NCI-H1092 treated with DMSO at 0.1 percent for 48 hours (cell line): ENCODE results near the gene METRNL.
"Not testable (repeated sequence)": the region's sequence is repeated elsewhere in the genome, so short reads cannot be mapped to it uniquely, and the experiment has no call there.

ENCODE experiments used
- DNase-seq: peaks from one replicate; lab custom pipeline; 2025; lab: John Stamatoyannopoulos, UW

Gene METRNL

DNA sequence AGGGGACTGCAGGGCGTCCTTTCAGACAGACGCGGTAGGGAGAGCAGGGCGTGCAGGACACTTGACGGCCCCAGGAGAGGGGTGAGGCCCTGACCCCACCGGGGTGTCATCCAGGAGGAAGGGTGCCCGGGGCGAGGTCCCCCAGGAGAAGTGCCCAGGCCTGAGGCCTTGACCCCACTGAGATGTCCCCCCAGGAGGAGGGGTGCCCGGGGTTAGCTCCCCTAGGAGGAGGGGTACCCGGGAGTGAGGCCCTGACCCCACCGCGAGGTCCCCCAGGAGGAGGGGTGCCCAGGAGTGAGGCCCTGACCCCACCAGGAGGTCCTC lies 27.2 kb upstream of the METRNL start:
- no peak for DNase-seq

DNA sequence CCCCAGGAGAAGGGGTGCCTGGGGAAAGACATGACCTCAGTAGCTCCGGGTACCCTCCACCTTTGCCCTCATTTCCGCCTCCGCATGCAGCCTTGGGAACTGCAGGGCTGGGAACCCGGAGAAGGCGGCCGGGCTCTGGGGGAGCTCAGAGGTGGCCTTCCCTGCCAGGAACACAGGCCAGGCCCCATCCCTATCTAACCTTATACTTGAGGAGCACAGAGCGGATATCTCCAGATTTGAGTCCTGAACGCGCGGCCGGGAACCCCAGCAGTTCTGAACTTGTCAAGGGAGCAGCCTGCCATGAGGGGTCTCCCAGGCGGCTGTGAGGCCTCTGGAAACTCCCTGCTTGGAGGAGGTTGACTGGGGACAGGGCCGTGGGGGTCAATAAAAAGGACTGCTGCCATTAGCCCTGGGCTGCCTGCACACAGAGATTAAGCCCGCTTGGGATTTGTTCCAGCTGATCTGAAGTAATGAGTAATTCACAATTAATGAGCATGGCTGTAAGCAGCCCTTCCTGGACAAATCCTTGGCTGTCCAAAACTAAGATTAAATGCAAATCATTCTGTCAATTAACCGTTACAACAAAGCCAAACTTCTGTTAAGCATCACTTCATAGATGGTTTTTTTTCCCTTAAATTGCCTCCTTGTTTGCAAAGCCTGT lies 26.3 kb upstream of the METRNL start:
- no peak for DNase-seq

DNA sequence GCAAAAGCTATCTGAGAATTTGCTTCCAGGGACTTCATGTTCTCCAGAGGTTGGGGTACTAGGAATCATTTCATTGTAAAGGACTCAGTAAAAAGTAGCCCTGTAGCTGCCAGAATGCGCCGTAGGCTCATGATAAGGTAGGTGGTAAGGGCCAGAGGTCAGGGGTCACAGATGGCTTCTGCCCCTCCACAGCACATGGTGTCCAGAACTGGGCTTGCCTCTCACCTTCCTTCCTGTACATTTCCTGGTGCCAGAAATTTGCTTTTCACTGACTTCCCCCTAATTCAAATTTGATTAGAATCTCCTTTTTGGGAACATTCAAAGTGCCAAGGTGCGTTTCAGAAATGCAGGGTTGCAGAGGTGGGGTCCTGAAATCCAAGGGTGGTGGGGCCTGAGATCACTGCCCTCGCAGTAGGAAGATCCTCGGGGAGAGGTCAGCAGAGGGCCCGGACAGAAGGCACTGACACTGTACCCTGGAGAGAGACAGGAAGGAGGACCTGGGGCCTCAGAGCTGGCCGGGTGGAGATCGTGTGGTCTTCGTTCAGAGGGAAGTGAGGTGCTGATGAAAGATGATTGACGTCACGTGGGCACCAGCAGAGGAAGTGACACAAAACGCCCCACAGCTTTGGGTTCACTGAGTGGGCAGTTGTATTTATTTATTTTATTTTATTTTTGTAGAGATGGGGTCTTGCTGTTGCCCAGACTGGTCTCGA lies 25.5 kb upstream of the METRNL start:
- DNase-seq: no peak

DNA sequence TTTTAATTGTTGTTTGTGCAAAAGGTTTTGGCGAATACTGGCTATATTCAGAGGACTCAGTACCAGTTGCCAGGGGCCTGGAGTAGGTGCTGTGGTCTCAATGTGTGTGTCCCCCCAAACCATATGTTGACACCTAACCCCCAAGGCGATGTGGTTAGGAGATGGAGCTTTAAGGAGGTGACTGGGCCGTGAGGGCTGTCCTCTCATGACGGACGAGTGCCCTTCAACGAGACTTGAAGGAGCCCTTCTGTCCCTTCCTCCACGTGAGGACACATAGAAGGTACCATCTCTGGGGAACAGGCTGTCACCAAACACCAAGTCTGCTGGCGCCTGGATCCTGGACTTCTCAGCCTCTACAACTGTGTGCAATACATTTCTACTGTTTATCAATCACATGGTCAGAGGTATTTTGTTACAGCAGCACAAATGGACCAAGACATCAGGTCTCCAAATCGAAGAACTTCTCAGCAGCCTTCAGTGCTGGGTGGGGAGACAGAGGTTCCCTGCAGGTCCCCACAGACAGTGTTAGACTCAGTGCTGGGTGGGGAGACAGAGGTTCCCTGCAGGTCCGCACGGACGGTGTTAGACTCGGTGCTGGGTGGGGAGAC lies 24.8 kb upstream of the METRNL start:
- DNase-seq: no peak

DNA sequence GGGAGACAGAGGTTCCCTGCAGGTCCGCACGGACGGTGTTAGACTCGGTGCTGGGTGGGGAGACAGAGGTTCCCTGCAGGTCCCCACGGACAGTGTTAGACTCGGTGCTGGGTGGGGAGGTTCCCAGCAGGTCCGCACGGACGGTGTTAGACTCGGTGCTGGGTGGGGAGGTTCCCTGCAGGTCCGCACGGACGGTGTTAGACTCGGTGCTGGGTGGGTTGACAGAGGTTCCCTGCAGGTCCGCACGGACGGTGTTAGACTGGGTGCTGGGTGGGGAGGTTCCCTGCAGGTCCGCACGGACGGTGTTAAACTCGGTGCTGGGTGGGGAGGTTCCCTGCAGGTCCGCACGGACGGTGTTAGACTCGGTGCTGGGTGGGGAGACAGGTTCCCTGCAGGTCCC lies 24.2 kb upstream of the METRNL start:
- not testable (repeated sequence) for DNase-seq

DNA sequence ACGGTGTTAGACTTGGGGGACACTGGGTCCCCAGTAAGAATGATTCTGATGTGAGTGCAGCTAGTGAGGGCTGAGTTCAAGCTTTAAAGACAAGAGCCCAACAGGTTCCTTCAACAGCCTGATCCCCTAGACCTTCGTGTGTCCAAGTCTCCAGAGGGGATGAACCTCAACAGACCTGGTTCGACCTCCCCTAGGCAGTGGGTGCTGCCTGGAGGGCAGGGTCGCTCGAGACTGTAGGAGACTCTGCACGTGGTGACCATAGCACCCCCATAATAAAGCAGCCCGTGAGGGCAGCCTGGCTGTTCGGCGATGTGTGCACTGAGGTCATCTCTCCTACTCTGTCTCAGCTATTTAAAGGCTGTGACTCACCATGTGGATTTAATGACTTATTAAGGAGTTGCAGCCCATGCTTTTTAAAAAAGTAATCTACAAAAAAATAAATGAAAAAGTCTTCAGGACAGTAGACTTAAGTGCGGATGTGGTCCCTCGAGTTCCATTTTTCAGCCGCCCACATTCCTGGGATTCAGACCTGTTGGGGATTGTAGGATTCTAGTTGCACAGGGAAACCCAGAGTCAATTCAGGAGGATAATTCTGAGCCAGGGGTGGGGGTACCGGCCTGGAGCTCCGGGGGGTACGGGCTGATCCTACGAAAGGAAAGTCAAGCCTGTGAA lies 23.4 kb upstream of the METRNL start:
- no peak for DNase-seq

DNA sequence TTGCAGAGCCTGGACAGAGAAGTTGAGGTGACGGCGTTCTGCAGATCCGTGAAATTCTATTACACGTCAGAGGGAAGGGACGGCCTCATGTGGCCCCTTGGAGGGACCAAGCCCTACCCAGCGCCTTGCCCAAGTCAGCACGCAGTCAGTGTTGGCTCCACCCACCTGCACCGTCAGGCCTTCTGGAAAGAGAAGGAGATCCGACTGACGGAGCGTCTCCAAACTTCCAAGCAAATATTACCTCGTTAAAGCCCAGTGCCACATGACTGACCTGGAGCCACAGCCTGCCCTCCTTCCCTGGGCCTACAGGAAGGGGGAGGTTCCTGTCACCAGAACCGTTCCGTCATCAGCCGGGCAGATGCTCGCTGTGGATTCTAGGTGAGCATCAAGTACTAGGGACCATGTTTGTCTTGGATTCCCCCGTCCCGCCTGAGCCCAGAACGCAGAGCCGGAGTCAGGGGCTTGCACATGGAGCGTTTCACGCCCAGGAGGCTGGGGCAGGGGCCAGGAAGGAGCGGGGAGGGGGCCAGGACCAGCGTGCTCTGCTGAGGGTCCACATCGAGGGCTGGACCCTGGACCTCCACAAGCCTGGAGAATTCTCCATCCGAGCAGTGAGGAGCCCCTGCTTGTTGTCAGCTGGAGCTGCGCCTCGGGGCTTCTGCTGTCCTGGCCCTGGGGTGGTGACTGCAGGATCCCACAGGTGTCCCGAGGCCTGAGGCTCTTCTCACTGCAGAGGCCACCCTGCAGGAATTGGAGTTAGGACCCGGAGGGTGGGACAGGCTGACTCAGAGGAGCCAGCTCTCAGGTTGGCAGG lies 22.6 kb upstream of the METRNL start:
- DNase-seq: no peak

DNA sequence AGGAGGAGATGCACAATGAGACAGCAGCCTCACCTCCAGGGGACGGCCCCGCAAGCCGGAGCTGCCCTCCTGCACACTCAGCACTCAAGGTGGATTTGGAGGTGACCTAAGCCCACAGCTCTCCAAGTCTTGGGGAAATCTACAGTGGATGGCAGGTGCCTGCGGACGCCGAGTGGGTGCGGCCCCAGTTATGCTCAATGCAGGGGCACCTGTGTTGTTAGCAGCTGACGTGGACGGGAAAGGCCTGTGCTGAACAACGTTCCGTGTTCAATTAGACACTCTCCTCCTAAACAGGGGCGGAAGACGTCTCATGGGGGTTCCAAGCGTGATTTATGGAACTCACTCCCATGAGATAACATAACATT lies 22.0 kb upstream of the METRNL start:
- DNase-seq: no peak

DNA sequence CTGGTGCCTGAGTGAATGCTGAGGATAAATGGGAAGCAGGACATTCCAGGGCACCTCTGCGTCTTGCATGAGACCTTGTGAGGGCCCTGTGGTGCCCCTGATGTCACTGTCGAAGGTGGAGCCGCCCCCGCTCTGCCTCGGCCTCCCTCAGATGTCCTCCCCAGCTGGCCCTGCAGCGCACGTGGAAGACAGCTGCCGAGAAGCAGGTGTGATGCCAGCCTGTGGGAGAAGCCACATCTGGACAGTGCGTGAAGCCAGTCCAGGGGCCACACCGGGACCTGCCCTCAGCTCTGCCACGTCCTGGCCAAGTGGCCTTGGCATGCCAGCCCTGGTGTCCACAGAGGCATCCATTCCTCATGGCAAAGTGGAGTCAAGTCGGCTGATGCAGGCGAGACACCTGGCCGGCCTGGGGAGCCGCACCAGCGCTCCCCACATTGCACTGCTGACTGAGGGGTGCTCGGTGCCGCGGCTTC lies 21.6 kb upstream of the METRNL start:
- DNase-seq: no peak

DNA sequence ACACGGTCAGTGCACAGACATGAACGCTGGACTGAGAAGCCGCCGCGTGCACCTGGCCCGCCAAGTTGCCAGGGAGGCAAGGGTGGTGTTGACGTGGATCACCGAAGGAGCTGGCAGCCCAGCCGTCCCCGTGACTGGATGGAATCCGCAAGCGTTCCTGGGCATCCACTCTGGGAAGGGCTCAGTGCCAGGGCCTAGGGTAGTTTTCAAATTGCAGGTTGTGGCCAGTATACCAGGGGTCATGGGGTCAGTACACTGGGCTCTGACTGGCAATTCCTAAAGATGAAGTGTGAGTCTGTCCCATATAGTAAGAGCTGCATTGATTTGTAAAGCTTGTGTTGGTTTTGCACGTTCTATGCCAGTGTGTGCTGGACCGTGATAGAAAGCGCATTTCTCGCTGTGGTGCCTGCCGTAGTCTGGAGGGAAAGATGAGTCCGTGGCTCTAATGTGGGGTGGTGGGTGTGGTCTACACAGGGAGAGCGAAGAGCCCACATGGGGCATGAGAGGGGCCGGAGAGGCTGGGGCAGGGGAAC lies 21.1 kb upstream of the METRNL start:
- no peak for DNase-seq

DNA sequence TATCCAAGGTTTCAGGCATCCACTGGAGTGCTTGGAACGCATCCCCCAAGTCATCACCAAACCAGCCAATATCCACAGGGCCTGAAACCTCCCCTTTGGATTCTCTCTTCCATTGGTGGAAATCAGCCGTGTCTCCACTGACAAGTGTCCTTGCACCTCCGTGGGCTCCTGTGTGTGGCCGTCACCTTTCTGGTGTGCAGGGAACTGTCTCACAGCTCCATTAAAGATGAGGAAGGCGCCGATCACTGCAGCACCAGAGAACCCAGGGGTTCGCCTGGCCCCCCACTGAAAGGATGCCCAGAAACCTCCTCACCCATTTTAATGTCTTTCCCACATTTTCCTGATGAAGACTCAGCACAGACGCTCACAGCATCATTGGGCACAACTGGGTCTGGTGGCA lies 17.8 kb upstream of the METRNL start:
- no peak for DNase-seq

DNA sequence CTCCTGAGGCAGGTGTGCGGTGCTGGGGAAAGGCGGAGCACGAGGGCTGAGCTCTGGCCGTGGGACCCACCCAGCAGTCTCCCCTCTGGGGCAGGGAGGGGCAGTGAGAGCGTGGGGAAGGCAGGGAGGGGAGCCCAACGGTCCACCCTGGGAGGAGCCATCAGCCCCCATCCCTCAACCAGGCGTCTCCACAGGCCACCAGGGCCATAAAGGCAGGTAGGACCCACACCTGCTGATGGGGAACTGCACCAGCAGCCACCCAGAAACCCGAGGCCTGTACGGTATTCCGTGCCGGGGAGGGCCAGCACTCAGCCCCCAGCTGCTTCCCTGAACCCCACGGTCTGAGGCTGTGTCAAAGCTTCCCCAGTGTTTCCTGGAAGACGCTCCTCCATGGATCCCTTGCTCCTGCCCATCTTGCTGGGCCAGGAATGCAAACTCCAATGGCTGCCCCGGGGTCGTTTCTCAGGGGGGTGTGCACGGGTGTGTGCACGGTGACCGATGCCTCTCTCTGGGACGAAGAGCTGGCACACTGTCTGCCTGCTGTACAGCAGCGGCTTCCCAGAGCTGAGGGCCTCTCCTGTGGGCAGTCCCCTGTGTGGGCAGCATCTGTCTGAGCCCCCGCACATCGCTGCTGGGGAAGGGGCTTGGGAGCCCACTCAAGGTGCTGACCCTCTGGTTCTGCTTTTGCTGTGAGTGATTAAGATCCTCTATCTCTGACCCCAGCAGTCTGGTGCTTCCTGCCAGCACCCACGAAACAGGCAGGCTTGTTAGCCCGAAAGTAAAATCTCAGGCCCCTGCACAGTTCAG lies 17.2 kb upstream of the METRNL start:
- DNase-seq: no peak

DNA sequence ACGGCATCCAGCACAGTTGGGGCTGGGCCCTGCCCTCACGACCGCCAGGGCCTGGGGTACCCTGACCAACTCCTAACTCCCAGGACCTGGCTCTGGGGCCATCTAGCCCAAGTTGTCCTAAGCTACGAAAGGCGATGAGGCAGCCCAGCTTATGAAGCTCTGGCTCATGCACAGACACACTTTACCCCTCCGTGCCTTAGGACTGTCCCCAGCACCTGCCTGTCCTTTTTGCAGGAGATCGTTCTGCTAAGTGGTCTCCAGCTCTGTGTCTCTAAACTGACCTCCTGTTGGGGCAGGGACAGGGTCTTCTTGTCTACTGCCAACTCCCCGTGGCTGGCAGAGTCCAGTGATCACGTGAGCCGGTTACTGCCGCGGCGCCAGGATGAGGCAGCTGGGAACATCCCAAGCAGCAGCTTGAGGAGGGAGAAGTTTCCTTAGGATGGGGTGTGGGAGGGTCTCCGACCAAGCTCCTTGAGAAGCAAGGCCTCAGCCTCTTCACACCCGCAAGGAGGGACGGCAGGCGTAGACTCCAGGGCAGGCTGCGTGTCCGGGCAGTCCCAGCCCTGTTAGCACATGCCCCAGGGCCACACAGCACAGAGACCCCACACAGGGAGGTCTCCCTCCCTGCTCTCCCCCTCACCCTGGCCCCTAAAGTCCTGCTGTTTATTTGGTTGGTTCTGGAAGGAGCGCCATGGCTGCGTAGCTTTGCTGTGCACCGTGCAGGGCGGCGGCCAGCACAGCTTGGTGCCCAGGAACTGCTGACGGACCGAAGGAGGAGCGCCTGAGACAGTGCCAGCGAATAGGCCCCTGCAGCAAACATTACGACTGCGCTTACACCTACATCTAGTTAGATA lies 16.4 kb upstream of the METRNL start:
- no peak for DNase-seq

DNA sequence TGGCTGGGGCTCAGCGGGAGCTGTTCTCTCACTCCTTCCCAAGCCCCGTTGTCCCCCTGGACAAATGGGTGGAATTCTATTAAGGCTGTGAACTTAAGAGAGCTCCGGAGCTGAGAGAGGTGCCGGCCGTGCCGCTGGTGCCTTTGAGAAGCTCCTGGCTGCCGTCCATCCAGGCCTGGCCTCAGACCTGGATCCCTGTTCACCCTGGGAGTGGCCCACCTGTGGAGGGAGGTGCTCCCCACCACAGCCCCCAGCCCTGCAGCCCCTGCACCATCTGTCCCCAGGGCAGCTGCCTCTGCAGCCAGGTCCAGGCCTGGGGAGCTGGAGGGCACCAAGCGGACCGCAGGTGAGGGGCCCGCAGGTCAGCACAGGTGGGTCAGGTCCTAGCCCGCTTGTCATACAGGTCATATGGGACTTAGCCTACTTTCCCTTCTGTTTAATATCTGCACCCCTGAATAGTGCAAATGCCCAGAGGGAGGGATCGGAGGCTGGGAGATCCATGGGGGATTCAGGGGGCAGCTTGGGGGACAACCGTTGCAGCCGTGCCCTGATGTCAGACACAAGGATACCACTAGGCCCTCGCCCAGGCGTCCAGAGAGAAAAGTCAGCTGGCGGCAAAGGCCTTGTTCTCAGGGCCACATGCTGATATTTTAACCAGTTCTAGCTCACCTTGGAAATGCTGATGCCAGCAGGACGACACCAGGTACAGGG lies 15.2 kb upstream of the METRNL start:
- DNase-seq: no peak

DNA sequence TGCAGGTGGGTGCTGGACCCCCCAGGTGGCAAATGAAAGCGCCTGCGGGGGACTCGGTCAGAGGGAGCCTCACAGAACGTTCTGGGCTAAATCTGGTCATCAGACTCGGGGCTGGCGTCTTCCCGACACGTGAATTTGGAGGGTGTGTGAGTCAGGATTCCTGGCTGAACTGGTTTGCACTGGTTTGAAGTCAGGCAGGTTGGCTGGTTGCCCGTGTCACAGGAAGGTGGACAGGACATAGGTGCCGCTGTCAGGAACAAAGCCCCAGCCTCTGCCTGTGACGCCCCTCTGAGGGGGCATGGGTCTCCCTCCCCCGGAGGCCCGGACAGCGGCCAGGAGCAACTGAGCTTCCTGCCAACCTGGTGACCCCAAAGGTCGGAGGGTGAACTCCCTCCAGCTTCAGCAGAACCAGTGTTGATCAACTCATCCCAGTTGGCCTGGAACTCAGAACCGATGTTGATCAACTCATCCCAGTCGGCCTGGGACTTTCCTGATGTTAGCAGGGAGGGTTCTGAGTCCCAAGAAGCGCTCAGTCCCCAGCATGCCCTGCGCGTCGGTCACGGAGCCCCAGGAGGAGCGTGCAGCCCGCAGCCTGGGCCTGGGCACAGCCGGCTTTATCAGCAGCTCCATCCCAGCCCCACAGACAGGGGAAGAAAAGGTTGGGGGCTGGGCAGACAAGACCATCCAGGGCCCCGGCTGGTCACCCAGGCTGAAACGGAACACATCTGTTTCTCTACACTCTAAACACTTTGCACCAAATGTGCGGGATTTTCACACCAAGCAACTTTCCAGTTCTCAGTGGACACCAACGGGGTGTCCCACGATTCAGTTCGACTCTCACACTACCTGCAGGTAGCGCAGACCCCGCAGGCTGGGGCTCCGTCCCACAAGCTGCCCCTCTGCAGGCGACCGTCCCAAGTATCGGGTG lies 14.4 kb upstream of the METRNL start:
- DNase-seq: no peak

DNA sequence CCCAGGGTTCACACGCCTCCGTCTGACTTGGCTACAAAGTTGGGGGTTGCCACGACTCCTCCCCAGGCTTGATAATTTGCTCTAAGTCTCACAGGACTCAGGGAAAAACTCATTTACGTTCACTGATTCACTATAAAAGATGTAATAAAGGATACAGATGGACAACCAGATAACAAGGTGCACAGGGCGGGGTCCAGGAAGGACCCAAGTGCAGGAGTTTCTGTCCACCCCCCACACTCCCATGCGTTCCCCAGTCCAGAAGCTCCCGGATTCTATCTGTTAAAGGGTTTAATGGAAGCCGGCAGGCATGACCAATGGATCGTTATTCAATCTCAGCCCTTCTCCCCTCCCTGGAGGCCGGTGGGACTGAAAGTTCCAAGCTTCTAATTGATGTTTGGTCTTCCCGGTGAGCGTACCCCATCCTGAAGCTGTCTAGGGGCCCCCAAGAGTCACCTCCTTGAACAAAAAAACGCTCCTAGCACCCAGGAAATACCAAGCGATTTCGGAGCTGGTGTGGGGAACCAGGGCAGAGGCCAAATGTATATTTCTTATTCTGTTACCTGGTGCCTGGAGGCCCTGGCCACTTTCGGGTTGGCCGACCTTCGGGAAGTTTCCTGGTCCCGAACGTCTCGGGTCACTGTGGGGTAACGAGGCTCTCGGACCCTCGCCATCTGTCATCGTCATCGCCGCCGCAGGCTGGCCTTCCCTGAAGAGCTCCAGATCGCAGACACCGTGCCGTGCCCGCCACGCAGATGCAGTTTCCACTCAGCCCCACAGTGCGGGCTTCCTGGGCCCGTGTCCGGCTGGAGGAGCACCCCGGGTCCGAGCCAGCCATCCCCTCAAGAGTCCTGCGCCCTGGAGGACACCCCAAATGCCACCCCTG lies 13.5 kb upstream of the METRNL start:
- DNase-seq: no peak

DNA sequence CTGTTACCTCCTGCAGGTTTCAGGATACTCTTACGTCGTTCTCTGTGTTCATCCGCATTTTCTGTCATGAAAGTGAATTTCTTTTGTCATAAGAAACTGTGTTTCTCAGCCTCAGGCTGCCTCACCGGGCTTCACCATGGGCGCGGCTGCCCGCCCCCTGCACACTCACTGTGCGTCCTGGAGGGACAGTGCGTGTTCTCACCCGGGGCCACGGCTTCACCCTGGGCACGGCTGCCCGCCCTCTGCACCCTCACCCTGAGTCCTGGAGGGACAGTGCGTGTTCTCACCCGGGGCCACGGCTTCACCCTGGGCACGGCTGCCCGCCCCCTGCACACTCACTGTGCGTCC lies 12.9 kb upstream of the METRNL start:
- not testable (repeated sequence) for DNase-seq
